VCaP (cell line): ENCODE measurements around the gene SNRNP25.
"Not testable (repeated sequence)": the region's sequence is repeated elsewhere in the genome, so short reads cannot be mapped to it uniquely, and the experiment has no call there.

Experiments
- H3K27ac ChIP-seq: fragments of 450-650 bp; 2 replicates; pipeline ENCODE4 v1.5.1; 2017
- TF ChIP-seq, protein P1 (sequence below): fragments of 450-650 bp; conservative IDR thresholded peaks from 2 replicates; pipeline ENCODE4 v1.5.1; 2017; ENCODE audit warnings: mild to moderate bottlenecking, moderate library complexity

SNRNP25 gene

GRCh38 chr16:41439-42068 is 12.1 kb upstream of the SNRNP25 start:
- TF ChIP-seq, protein P1, sequence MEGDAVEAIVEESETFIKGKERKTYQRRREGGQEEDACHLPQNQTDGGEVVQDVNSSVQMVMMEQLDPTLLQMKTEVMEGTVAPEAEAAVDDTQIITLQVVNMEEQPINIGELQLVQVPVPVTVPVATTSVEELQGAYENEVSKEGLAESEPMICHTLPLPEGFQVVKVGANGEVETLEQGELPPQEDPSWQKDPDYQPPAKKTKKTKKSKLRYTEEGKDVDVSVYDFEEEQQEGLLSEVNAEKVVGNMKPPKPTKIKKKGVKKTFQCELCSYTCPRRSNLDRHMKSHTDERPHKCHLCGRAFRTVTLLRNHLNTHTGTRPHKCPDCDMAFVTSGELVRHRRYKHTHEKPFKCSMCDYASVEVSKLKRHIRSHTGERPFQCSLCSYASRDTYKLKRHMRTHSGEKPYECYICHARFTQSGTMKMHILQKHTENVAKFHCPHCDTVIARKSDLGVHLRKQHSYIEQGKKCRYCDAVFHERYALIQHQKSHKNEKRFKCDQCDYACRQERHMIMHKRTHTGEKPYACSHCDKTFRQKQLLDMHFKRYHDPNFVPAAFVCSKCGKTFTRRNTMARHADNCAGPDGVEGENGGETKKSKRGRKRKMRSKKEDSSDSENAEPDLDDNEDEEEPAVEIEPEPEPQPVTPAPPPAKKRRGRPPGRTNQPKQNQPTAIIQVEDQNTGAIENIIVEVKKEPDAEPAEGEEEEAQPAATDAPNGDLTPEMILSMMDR = no peak
- no peak overlapping the region for H3K27ac ChIP-seq

DNA sequence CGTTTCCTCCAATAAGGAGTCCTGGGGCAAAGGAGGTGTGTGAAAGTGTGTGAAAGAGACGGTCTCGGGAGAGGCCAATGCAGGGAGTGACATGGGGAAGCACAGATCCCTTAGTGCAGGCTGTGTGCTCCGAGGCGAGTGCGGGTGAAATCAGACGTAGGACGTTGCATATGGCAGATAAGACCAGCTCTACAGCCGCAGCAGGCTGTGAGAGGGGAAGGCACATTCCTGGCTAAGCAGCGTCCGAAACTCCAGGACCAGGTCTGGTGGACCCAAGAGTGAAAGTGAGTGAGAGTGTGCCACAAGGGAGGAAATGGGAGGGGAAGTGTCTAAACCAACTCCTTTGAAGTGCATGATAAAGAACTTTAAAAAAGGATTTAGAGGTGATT is 11.6 kb upstream of the SNRNP25 start:
- TF ChIP-seq, protein P1 = no peak
- H3K27ac ChIP-seq = no peak overlapping the region

DNA sequence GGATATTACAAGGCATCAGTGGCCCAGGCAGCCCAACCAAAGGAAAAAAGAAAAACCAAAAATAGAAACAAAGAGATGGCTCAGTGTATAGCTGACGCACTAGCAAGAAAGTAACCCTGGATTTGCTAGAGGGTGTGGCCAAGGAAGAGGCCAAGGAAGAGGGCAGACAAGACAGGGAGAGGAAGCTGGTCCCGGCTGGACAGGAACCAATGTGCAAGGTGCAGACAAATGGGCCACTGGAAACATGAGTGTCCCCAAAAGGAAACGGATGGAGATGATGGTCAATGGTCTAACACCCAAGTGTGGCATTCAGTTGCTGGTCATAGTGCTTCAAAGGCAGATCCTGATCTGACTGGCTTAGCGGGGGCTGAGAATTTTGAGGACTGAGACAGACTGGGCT is 10.9 kb upstream of the SNRNP25 start:
- TF ChIP-seq, protein P1 = no peak
- no peak overlapping the region for H3K27ac ChIP-seq

GRCh38 chr16:43294-43693 is 10.3 kb upstream of the SNRNP25 start:
- no peak overlapping the region for H3K27ac ChIP-seq
- TF ChIP-seq, protein P1 = no peak

DNA sequence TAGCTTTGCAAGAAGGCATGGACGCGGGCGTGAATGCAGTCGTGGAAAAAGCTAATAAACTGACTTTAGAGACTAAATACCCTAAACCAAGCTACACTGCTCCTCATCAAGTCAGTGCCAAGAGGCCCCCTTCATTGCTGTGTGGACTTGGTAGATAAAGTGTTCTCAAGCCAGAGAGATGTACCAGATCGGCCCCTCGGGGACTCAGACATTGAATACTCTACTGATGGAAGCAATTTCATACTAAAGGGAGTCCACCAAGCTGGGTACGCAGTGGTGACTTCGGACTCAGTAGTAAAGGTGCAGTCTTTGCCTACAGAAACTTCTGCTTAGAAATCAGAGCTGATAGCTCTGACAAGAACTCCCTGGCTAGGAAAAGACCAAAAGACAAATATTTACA is 9.0 kb upstream of the SNRNP25 start:
- TF ChIP-seq, protein P1 = no peak
- peak overlapping the region; percentile 48 for H3K27ac ChIP-seq

GRCh38 chr16:45454-45853 is 8.2 kb upstream of the SNRNP25 start:
- peak overlapping the region; percentile 48 for H3K27ac ChIP-seq
- TF ChIP-seq, protein P1 = no peak

DNA sequence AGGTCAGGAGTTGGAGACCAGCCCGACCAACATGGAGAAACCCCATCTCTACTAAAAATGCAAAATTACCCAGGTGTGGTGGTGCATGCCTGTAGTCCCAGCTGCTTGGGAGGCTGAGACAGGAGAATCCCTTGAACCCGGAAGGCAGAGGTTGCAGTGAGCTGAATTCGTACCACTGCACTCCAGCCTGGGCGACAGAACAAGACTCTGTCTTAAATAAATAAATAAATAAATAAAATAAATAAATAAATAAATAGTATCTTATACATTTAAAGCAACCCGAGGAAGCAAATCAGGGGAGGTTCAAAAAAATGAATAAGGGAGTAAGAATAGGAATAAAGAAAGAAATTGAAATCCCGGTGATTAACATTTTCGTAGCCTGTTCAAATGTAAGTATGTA is 7.1 kb upstream of the SNRNP25 start:
- H3K27ac ChIP-seq = not testable (repeated sequence)

DNA sequence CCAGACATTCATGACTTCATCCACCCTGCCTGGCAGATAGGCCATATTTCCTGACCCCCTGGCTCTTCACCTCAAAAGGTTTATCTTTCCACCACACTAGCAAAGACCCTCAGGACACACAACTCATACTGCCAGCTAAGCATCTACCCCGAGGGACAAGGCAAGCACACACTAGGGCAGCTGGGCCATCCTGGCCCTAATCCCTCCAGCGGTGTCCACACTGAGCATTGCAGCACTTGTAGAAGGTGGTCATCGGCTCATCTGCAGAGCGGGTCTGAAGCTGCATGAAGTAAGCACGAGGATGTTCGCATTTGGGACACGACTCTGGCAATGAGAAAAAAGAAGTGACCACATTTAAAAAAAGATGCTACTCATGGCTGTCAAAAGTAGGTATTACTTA is 6.4 kb upstream of the SNRNP25 start:
- H3K27ac ChIP-seq = no peak overlapping the region
- TF ChIP-seq, protein P1 = no peak
